SH-SY5Y (cell line): ENCODE results near the gene LAMP1.

Experiments used
- GATA2 ChIP-seq: IDR thresholded peaks from 2 replicates; pipeline ENCODE4 v1.6.1; 2011; ENCODE audit warnings: mild to moderate bottlenecking, low read depth, low read length
- GATA3 ChIP-seq: IDR thresholded peaks from 2 replicates; pipeline ENCODE4 v1.6.1; 2011; ENCODE audit warnings: low read depth, mild to moderate bottlenecking, low read length, moderate library complexity

DNA sequence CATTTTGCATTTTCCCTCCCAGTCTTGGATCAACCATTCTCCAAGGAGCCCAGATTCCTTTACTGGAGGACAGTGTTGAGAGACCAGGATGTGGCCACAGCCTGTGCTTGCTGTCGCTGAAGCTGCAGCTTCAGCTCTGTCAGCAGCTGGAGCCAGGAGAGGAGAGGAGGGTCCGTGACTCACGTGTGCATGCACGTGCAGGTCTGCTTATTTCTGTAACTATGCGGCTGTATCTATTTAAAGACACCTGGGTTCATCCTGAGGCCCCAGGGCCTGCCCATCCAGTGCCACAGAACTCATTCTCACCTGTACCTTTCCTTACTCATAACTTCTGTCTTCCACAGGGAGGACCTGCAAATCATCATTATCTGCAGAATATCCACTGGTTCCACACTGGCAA lies 8.2 kb upstream of the LAMP1 start:
- TF ChIP-seq GATA2 (no peak), GATA3 (no peak)
